Fibroblast of pulmonary artery (primary cell): ENCODE data around the gene PLXDC1.
A peak's percentile ranks its signal among the peaks of the same experiment; 100 is the strongest.

Experiments used
- DNase-seq: peaks from one replicate; pipeline ENCODE4 v3.0.0-alpha.2; 2010; ENCODE audit warnings: low read depth
- H3K4me3 ChIP-seq: replicated peaks from 2 replicates; pipeline ENCODE4 v1.5.1; 2011; ENCODE audit warnings: low read depth, mild to moderate bottlenecking, control low read depth, low read length, moderate library complexity
- TF ChIP-seq, protein P1 (sequence below): IDR thresholded peaks from 2 replicates; pipeline ENCODE4 v1.5.1; 2011; ENCODE audit warnings: mild to moderate bottlenecking, control low read depth, low read length, inconsistent platforms; ENCODE audit errors: missing control alignments

PLXDC1 gene

DNA sequence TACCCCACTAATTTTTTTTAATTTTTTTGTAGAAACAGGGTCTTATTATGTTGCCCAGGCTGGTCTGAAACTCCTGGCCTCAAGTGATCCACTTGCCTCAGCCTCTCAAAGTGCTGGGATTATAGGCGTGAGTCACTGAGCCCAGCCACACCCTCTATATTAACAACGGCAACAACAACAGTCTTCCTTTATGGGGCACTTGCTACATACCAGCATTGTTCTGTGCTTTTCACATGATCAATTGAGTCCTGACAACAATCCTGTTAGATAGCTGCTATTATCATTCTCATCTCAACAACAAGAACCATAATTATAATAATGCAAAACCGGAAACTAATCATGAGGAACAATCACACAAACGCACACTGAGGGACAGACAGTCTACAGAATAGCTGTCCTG, 27.1 kb upstream of the PLXDC1 start:
- TF ChIP-seq, protein P1, sequence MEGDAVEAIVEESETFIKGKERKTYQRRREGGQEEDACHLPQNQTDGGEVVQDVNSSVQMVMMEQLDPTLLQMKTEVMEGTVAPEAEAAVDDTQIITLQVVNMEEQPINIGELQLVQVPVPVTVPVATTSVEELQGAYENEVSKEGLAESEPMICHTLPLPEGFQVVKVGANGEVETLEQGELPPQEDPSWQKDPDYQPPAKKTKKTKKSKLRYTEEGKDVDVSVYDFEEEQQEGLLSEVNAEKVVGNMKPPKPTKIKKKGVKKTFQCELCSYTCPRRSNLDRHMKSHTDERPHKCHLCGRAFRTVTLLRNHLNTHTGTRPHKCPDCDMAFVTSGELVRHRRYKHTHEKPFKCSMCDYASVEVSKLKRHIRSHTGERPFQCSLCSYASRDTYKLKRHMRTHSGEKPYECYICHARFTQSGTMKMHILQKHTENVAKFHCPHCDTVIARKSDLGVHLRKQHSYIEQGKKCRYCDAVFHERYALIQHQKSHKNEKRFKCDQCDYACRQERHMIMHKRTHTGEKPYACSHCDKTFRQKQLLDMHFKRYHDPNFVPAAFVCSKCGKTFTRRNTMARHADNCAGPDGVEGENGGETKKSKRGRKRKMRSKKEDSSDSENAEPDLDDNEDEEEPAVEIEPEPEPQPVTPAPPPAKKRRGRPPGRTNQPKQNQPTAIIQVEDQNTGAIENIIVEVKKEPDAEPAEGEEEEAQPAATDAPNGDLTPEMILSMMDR = no peak
- no peak for DNase-seq

DNA sequence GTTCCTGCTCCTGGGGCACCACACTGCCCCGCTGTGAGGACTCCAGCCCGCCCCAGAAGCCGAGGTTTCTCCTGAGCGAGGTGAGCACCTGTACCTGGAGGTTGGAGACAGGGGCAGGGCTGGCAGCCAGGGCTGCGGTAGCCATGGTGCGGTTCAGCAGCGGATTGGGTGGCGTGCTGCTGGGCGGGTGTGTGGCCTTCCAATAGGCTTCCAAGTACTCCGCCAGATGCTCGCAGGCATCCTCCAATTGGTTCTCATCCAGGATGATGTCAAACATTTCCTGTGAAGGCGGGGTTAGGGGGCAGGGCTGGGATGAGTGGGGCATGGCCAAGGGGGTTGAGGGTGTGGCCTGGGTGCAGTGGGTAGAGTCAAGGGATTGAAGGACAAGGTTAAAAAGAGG, 25.8 kb upstream of the PLXDC1 start:
- H3K4me3 ChIP-seq = no peak overlapping the region
- TF ChIP-seq, protein P1 = no peak
- DNase-seq = no peak

More for the DNA sequence above, 27.1 kb upstream of the PLXDC1 start:
- H3K4me3 ChIP-seq = no peak overlapping the region

DNA sequence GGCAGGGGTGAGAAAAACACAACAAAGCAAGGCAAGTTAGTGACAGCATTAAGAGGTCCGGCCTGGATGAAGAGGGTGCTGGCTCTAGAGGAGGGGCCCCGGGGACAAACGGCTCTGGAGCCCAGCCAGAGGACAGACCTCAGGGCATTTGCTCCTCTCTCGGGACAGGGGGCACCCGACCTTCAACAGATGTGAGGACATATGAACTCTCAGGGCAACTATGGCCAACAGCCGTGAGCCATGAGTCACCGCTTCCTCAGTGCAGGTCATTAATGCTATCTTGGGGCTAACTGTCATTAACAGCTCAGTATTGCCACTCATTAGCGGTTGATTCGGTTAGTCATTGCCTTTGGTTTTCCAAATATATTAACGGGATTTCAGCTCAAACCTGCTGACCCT, 24.3 kb upstream of the PLXDC1 start:
- no peak for DNase-seq
- TF ChIP-seq, protein P1 = no peak
- no peak overlapping the region for H3K4me3 ChIP-seq

GRCh38 chr17:39174920-39175694, 23.7 kb upstream of the PLXDC1 start:
- DNase-seq = peak; percentile 72
- TF ChIP-seq, protein P1 = peak; percentile 76
- H3K4me3 ChIP-seq = no peak overlapping the region

DNA sequence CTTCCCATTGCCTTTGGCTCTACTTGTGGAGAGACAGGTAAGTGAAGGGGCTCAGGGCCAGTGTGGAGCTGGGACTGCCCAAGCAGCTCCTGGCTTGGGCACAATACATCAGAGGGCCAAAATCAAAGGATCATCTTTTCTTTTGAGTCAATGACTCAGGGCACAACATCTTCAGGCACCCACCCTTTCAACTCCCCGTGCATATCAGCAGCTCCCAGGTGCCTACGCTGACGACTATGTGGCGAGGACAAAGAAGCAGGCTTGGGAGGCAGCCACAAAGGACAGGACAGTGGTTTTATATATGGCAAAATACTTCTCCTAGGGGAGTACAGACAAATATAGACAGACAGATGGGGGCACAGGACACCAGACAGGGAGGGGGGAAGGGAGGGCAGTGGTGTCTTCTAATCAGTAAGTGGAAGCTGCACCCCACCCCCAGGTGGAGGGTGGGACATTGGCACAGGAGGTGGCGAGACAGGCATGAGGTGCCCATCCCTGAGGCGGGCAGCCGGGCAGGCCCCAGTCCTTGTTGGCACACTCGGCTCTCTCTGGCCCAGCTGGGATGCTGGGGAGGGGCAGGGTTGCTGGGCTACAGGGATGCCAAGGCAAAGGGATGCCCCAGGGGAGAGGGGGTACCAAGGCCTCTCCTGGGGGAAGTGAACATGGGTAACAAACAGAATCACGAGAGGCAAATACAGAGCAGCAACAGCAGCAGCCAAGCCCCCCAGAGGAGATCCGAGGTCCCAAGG, 22.3 kb upstream of the PLXDC1 start:
- no peak overlapping the region for H3K4me3 ChIP-seq
- no peak for DNase-seq
- TF ChIP-seq, protein P1 = no peak

DNA sequence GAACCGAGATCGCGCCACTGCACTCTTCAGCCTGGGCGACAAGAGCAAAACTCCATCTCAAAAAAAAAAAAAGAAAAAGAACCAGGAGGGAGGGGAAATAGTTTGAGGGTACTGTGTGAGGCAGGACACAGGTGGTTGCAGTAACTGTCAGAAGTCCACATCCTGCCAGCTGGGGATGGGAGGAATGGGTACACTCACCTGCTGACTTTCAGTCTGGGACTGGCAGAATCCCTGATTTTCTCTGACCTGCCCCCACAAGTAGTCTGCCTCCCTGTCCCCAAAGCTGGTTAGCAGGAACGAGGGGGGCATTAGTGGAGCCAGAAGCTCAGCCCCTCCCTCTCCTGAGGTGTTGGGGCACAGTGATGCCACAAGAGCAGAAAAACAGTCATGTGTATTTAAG, 21.6 kb upstream of the PLXDC1 start:
- TF ChIP-seq, protein P1 = no peak

More for the DNA sequence above, 21.6 kb upstream of the PLXDC1 start:
- DNase-seq = no peak
- H3K4me3 ChIP-seq = no peak overlapping the region
